Endothelial cell of umbilical vein (primary cell): ENCODE measurements around the gene CELF5. TPM values are rescaled to one million over a fixed set of nuclear protein-coding genes. Genes with fewer than 3 reads are reported as not detected.
"Not testable (repeated sequence)": the region's sequence is repeated elsewhere in the genome, so short reads cannot be mapped to it uniquely, and the experiment has no call there.

Experiments
- BruUV-seq: library from RNA; stranded (reverse); fragments of 400-500 nt; replicated peaks from 2 replicates; lab custom pipeline; 2021; lab: Mats Ljungman, UMichigan
- CTCF ChIA-PET: fragments of 300-600, 350-600 bp; sonication (Branson Sonifier 250); formaldehyde crosslinking; loops from one replicate; lab custom pipeline; 2021; ENCODE audit warnings: antibody characterized with exemption, inconsistent platforms; lab: Charles Lee
- POLR2A ChIA-PET: fragments of 300-600, 350-600 bp; sonication (Branson Sonifier 250); formaldehyde crosslinking; loops from one replicate; lab custom pipeline; 2021; ENCODE audit warnings: antibody characterized with exemption, inconsistent platforms; lab: Charles Lee
- DNase-seq: peaks from one replicate; pipeline ENCODE4 v3.0.0-alpha.2; 2011; ENCODE audit warnings: low read depth, low spot score
- FAIRE-seq: peaks from 2 replicates; lab custom pipeline; 2011; peaks lifted over from hg19 to GRCh38; lab: Jason Lieb, UNC
- H2AFZ ChIP-seq: 2 replicates; pipeline ENCODE4 v1.6.0; 2012; ENCODE audit warnings: low read depth, low read length, control low read depth, inconsistent platforms
- H3K27ac ChIP-seq: 2 replicates; pipeline ENCODE4 v1.5.1; 2011; ENCODE audit warnings: low read depth, mild to moderate bottlenecking, control low read depth, low read length, moderate library complexity; ENCODE audit not compliant: insufficient read depth
- H3K27me3 ChIP-seq, 2 experiments: 2 replicates each; pipeline versions ENCODE4 v1.6.0 to v1.6.1; 2011; ENCODE audit warnings: low read length in 2 of 2, mixed read lengths in 1 of 2; ENCODE audit not compliant: control insufficient read depth in 2 of 2, insufficient read depth in 2 of 2
- H3K36me3 ChIP-seq, 2 experiments: 2 replicates in 1 of 2; 3 replicates in 1 of 2; pipeline ENCODE4 v1.5.1; 2011; ENCODE audit warnings: low read length in 2 of 2, mild to moderate bottlenecking in 1 of 2, moderate library complexity in 1 of 2; ENCODE audit not compliant: control insufficient read depth in 2 of 2, insufficient read depth in 2 of 2; ENCODE audit errors: extremely low read depth in 1 of 2
- H3K4me1 ChIP-seq: 3 replicates; pipeline ENCODE4 v1.5.1; 2011; ENCODE audit warnings: mild to moderate bottlenecking, low read length; ENCODE audit not compliant: control insufficient read depth, insufficient read depth; ENCODE audit errors: extremely low read depth
- H3K4me2 ChIP-seq: 2 replicates; pipeline ENCODE4 v1.6.1; 2011; ENCODE audit warnings: low read length, control low read depth, mixed read lengths; ENCODE audit not compliant: insufficient read depth
- H3K4me3 ChIP-seq, 3 experiments: fragments of 200-600 bp in 1 of 3; sonication (generic), shearing (Covaris generic) in 1 of 3; replicated peaks in 1 of 3; 2 replicates each; pipeline ENCODE4 v1.5.1; 2011 to 2016; ENCODE audit warnings: control low read depth in 3 of 3, low read length in 3 of 3, mild to moderate bottlenecking in 2 of 3, inconsistent platforms in 1 of 3, low read depth in 1 of 3, moderate library complexity in 1 of 3; ENCODE audit not compliant: insufficient read depth in 1 of 3
- H3K79me2 ChIP-seq: 2 replicates; pipeline ENCODE4 v1.6.0; 2012; ENCODE audit warnings: low read length, inconsistent platforms; ENCODE audit not compliant: control insufficient read depth, insufficient read depth
- H3K9ac ChIP-seq: replicated peaks from 2 replicates; pipeline ENCODE3; 2011; ENCODE audit warnings: low read length, control low read depth; ENCODE audit not compliant: insufficient read depth; ENCODE audit errors: extremely low read depth
- H3K9me1 ChIP-seq: replicated peaks from 3 replicates; pipeline ENCODE4 v1.6.0; 2011; ENCODE audit warnings: mild to moderate bottlenecking, low read length; ENCODE audit not compliant: control insufficient read depth, insufficient read depth; ENCODE audit errors: extremely low read depth
- H3K9me3 ChIP-seq: replicated peaks from 2 replicates; pipeline ENCODE4 v1.5.1; 2012; ENCODE audit warnings: low read length, inconsistent platforms; ENCODE audit not compliant: control insufficient read depth, insufficient read depth
- H4K20me1 ChIP-seq: replicated peaks from 2 replicates; pipeline ENCODE3; 2011; ENCODE audit warnings: mild to moderate bottlenecking, low read length; ENCODE audit not compliant: control insufficient read depth, insufficient read depth; ENCODE audit errors: extremely low read depth
- CTCF ChIP-seq, 2 donors: IDR thresholded peaks; 1 replicate in 1 of 2; 2 replicates in 1 of 2; pipeline ENCODE4 v1.5.1; 2011; ENCODE audit warnings: low read length in 2 of 2, mild to moderate bottlenecking in 2 of 2, moderate library complexity in 2 of 2, control low read depth in 1 of 2, inconsistent platforms in 1 of 2, low read depth in 1 of 2; ENCODE audit not compliant: insufficient read depth in 1 of 2; ENCODE audit errors: extremely low read depth in 1 of 2
- EZH2 ChIP-seq: IDR thresholded peaks from 2 replicates; pipeline ENCODE4 v1.6.1; 2012; ENCODE audit warnings: borderline replicate concordance, low read depth, mild to moderate bottlenecking, moderate library complexity, low read length, inconsistent platforms; ENCODE audit not compliant: severe bottlenecking
- FOS ChIP-seq: IDR thresholded peaks from 2 replicates; pipeline ENCODE4 v1.6.1; 2011; ENCODE audit warnings: mild to moderate bottlenecking, low read length, moderate library complexity, borderline replicate concordance; ENCODE audit not compliant: insufficient read depth
- GATA2 ChIP-seq: IDR thresholded peaks from 2 replicates; pipeline ENCODE4 v1.7.0; 2011; ENCODE audit warnings: low read depth, mild to moderate bottlenecking, moderate library complexity, mixed read lengths, low read length; ENCODE audit not compliant: insufficient read length, insufficient read depth
- JUN ChIP-seq: IDR thresholded peaks from 2 replicates; pipeline ENCODE4 v1.6.1; 2011; ENCODE audit warnings: borderline replicate concordance, low read depth; ENCODE audit not compliant: insufficient read length, insufficient read depth
- MAX ChIP-seq: IDR thresholded peaks from 2 replicates; pipeline ENCODE4 v1.6.1; 2011; ENCODE audit not compliant: insufficient read depth, insufficient read length
- MYC ChIP-seq: IDR thresholded peaks from one replicate; pipeline ENCODE4 v1.6.1; 2011; ENCODE audit warnings: mild to moderate bottlenecking, low read depth, low read length
- POLR2AphosphoS5 ChIP-seq: IDR thresholded peaks from 2 replicates; pipeline ENCODE4 v1.6.1; 2012; ENCODE audit warnings: low read depth, mild to moderate bottlenecking, control low read depth, low read length, moderate library complexity; ENCODE audit not compliant: insufficient read depth
- dilution Hi-C: fragments of 300-500 bp; cut with MboI; formaldehyde crosslinking; loops from one replicate; pipeline ENCODE4 v1.15.0; 2019; ENCODE audit warnings: low sequenced_read_pairs; ENCODE audit not compliant: extremely low pct_ligation_motif_present
- intact Hi-C: fragments of 100-400 bp; cut with micrococcal nuclease; formaldehyde crosslinking; loops from one replicate; pipeline ENCODE4 v1.10.0; 2022
- polyA plus RNA-seq, 4 experiments: library from polyadenylated mRNA; depleted of rRNA in 3 of 4; stranded (reverse) in 3 of 4; unstranded in 1 of 4; fragments of >200 nt; gene quantifications; 2 replicates each; pipeline versions ENCODE4 v1.2.1 to v1.2.3, GENCODE V29; 2011 to 2012; ENCODE audit warnings: missing spikeins in 1 of 4
- total RNA-seq: library from RNA; stranded (reverse); gene quantifications from 2 replicates; pipeline ENCODE4 v1.2.3, GENCODE V29; 2021

CELF5 gene
- total and polyA plus RNA-seq, 2 donors (not counting 3 experiments of a cell fraction or from before 2014, with no cell fraction given) = not detected

GRCh38 chr19:3202346-3202745 lies 22.1 kb upstream of the CELF5 start:
- H4K20me1 ChIP-seq = no peaks in the 10 kb centered on the region
- POLR2A ChIA-PET = interaction anchor here (0.7 kb wide), 1 partner anchor 151 kb away, joined by 4 read pairs; no protein-coding TSS in a partner anchor
- CTCF ChIA-PET = interaction anchor here (2.1 kb wide), 1 partner anchor 11 kb away, joined by 4 read pairs; no protein-coding TSS in a partner anchor
- no peak overlapping the region for H3K9ac ChIP-seq
- FAIRE-seq (no peak), DNase-seq (no peak)
- BruUV-seq = no TSS peak
- no peaks in the 10 kb centered on the region for H3K9me3 ChIP-seq
- no peak overlapping the region for H3K4me2 ChIP-seq
- H3K4me1 ChIP-seq = no peaks in the 10 kb centered on the region
- H3K27ac ChIP-seq = no peak overlapping the region
- H3K27me3 ChIP-seq = no peaks in the 10 kb centered on the region
- H2AFZ ChIP-seq = no peak overlapping the region
- no peak overlapping the region for H3K4me3 ChIP-seq
- dilution Hi-C loops = no loop called here
- H3K36me3 ChIP-seq = peaks cover 0 to 34% of the 10 kb centered on the region in 2 experiments
- intact Hi-C loops = no loop called here
- TF ChIP-seq MAX = no peak
- TF ChIP-seq GATA2 = no peak
- no peak for TF ChIP-seq EZH2
- TF ChIP-seq FOS = no peak
- TF ChIP-seq POLR2AphosphoS5 = no peak
- no peak for TF ChIP-seq CTCF (IDR thresholded peaks at IDR 0.05; ENCODE audit: extremely low read depth in 1 of 2, insufficient read depth in 1 of 2, low read depth in 1 of 2, low read length in 2 of 2)
- no peak for TF ChIP-seq MYC
- TF ChIP-seq JUN = no peak
- no peaks in the 10 kb centered on the region for H3K9me1 ChIP-seq
- no peaks in the 10 kb centered on the region for H3K79me2 ChIP-seq

GRCh38 chr19:3202895-3203294 lies 21.6 kb upstream of the CELF5 start:
- BruUV-seq, H3K27me3 ChIP-seq, H3K4me2 ChIP-seq, H2AFZ ChIP-seq, H3K27ac ChIP-seq, H3K79me2 ChIP-seq, H4K20me1 ChIP-seq, H3K4me1 ChIP-seq, FAIRE-seq, H3K4me3 ChIP-seq, intact Hi-C loops, H3K9ac ChIP-seq, H3K9me3 ChIP-seq, H3K9me1 ChIP-seq, DNase-seq, POLR2A ChIA-PET, dilution Hi-C loops: not testable (repeated sequence)
- H3K36me3 ChIP-seq = peaks cover 0 to 37% of the 10 kb centered on the region in 2 experiments
- CTCF ChIA-PET = interaction anchor here (2.1 kb wide), 1 partner anchor 11 kb away, joined by 4 read pairs; no protein-coding TSS in a partner anchor
